Trophoblast cell (in vitro differentiated cells and primary cell): ENCODE results near the gene FBXO9.
"Not testable (repeated sequence)": the region's sequence is repeated elsewhere in the genome, so short reads cannot be mapped to it uniquely, and the experiment has no call there.

Experiments
- DNase-seq, 2 donors: peaks; one replicate each; pipeline ENCODE4 v3.0.0-alpha.2; 2016
- H2AFZ ChIP-seq: 2 replicates; pipeline ENCODE4 v1.6.1; 2013; ENCODE audit warnings: low read length, moderate library complexity, mild to moderate bottlenecking; ENCODE audit not compliant: insufficient read depth, poor library complexity
- H2AK5ac ChIP-seq: 2 replicates; pipeline ENCODE4 v1.6.1; 2013; ENCODE audit warnings: mild to moderate bottlenecking, low read length
- H2BK120ac ChIP-seq: 2 replicates; pipeline ENCODE4 v1.6.1; 2013; ENCODE audit warnings: low read length, mild to moderate bottlenecking, moderate library complexity; ENCODE audit not compliant: insufficient read depth, poor library complexity
- H2BK12ac ChIP-seq: 2 replicates; pipeline ENCODE4 v1.6.1; 2013; ENCODE audit warnings: mild to moderate bottlenecking, low read length, moderate library complexity
- H2BK5ac ChIP-seq: 2 replicates; pipeline ENCODE4 v1.6.1; 2013; ENCODE audit warnings: low read length, low read depth, moderate library complexity, mild to moderate bottlenecking; ENCODE audit not compliant: poor library complexity
- H3K14ac ChIP-seq: 2 replicates; pipeline ENCODE4 v1.6.1; 2013; ENCODE audit warnings: mild to moderate bottlenecking, low read length
- H3K18ac ChIP-seq: 2 replicates; pipeline ENCODE4 v1.6.1; 2013; ENCODE audit warnings: mild to moderate bottlenecking, low read length
- H3K23ac ChIP-seq: 2 replicates; pipeline ENCODE4 v1.6.1; 2013; ENCODE audit warnings: low read length
- H3K27ac ChIP-seq: 2 replicates; pipeline ENCODE4 v1.5.1; 2013; ENCODE audit warnings: low read depth, mild to moderate bottlenecking, inconsistent platforms, low read length, moderate library complexity
- H3K27me3 ChIP-seq: 2 replicates; pipeline ENCODE4 v1.6.1; 2013; ENCODE audit warnings: inconsistent platforms, mild to moderate bottlenecking, low read length, moderate library complexity; ENCODE audit not compliant: insufficient read depth
- H3K36me3 ChIP-seq, 2 experiments: 1 replicate in 1 of 2; 2 replicates in 1 of 2; pipeline ENCODE4 v1.6.1; 2013; ENCODE audit warnings: low read length in 2 of 2, mild to moderate bottlenecking in 2 of 2, moderate library complexity in 1 of 2; ENCODE audit not compliant: insufficient read depth in 2 of 2, control insufficient read depth in 1 of 2
- H3K4ac ChIP-seq: 2 replicates; pipeline ENCODE4 v1.6.1; 2013; ENCODE audit warnings: low read depth, mild to moderate bottlenecking, low read length, moderate library complexity
- H3K4me1 ChIP-seq, 2 experiments: 1 replicate in 1 of 2; 2 replicates in 1 of 2; pipeline ENCODE4 v1.6.1; 2013; ENCODE audit warnings: low read length in 2 of 2, mild to moderate bottlenecking in 2 of 2, moderate library complexity in 1 of 2; ENCODE audit not compliant: insufficient read depth in 2 of 2, control insufficient read depth in 1 of 2
- H3K4me2 ChIP-seq: 2 replicates; pipeline ENCODE4 v1.6.1; 2013; ENCODE audit warnings: inconsistent platforms, mild to moderate bottlenecking, low read length, moderate library complexity
- H3K4me3 ChIP-seq: 2 replicates; pipeline ENCODE4 v1.5.1; 2013; ENCODE audit warnings: mild to moderate bottlenecking, low read depth, low read length, inconsistent platforms
- H3K79me1 ChIP-seq: one replicate; pipeline ENCODE4 v1.6.1; 2013; ENCODE audit warnings: low read length
- H3K79me2 ChIP-seq: 2 replicates; pipeline ENCODE4 v1.6.1; 2013; ENCODE audit warnings: low read length, mild to moderate bottlenecking; ENCODE audit not compliant: control insufficient read depth, insufficient read depth, poor library complexity
- H3K9ac ChIP-seq: 2 replicates; pipeline ENCODE4 v1.6.1; 2013; ENCODE audit warnings: mild to moderate bottlenecking, low read length
- H3K9me3 ChIP-seq: 2 replicates; pipeline ENCODE4 v1.6.1; 2013; ENCODE audit warnings: low read depth, mild to moderate bottlenecking, control low read depth, inconsistent platforms, low read length; ENCODE audit not compliant: insufficient read depth
- H4K12ac ChIP-seq: 2 replicates; pipeline ENCODE4 v1.6.1; 2013; ENCODE audit warnings: low read depth, mild to moderate bottlenecking, low read length, moderate library complexity
- H4K8ac ChIP-seq: 2 replicates; pipeline ENCODE4 v1.6.1; 2013; ENCODE audit warnings: low read depth, mild to moderate bottlenecking, low read length, moderate library complexity
- H4K91ac ChIP-seq: one replicate; pipeline ENCODE4 v1.6.1; 2013; ENCODE audit warnings: low read depth, mild to moderate bottlenecking, low read length, moderate library complexity
- WGBS: extraction: QIAGEN DNeasy Blood & Tissue Kit; methylation state at CpG from one replicate; pipeline ENCODE4 v1.1.7; 2013; ENCODE audit warnings: missing lambda C conversion rate; ENCODE audit not compliant: insufficient read length, insufficient coverage; ENCODE audit errors: extremely low coverage; 5-methylcytosine and 5-hydroxymethylcytosine counted together

The FBXO9 gene

GRCh38 chr6:53052152-53052551, 13.1 kb upstream of the FBXO9 start:
- not testable (repeated sequence) for H4K91ac ChIP-seq, H3K9ac ChIP-seq, H3K23ac ChIP-seq

GRCh38 chr6:53054532-53054931, 10.7 kb upstream of the FBXO9 start:
- H3K4me2 ChIP-seq: no peak overlapping the region

More at GRCh38 chr6:53052152-53052551, 13.1 kb upstream of the FBXO9 start:
- not testable (repeated sequence) for DNase-seq, H3K79me2 ChIP-seq, H3K9me3 ChIP-seq, H3K27ac ChIP-seq, H3K79me1 ChIP-seq, H3K14ac ChIP-seq, H2AK5ac ChIP-seq, H3K4ac ChIP-seq, H4K8ac ChIP-seq, H2BK120ac ChIP-seq, H3K4me1 ChIP-seq, H3K27me3 ChIP-seq, H2BK5ac ChIP-seq, H4K12ac ChIP-seq, H2BK12ac ChIP-seq, H3K4me2 ChIP-seq, H3K36me3 ChIP-seq, H3K4me3 ChIP-seq, H3K18ac ChIP-seq, H2AFZ ChIP-seq
- no CpG with 5 or more reads among the region's 3 CpGs for WGBS

GRCh38 chr6:53055873-53056272, 9.3 kb upstream of the FBXO9 start:
- Histone ChIP-seq H3K36me3 (no peaks in the 10 kb centered on the region), H2AK5ac (no peak overlapping the region), H4K91ac (no peak overlapping the region), H3K4me2 (no peak overlapping the region), H4K8ac (no peak overlapping the region), H2BK12ac (no peak overlapping the region), H3K79me1 (no peaks in the 10 kb centered on the region), H3K4me3 (no peak overlapping the region), H3K79me2 (no peaks in the 10 kb centered on the region), H3K4ac (no peak overlapping the region), H3K27me3 (no peaks in the 10 kb centered on the region), H4K12ac (no peak overlapping the region), H3K4me1 (peaks cover 0 to 6% of the 10 kb centered on the region in 2 experiments), H3K23ac (no peak overlapping the region), H3K9me3 (no peaks in the 10 kb centered on the region), H3K9ac (no peak overlapping the region), H2BK120ac (no peak overlapping the region), H2AFZ (no peak overlapping the region), H3K14ac (no peak overlapping the region), H3K18ac (no peak overlapping the region), H3K27ac (no peak overlapping the region), H2BK5ac (no peak overlapping the region)
- peak in 1 of 2 donors; percentile 34 for DNase-seq
- no CpG with 5 or more reads among the region's 5 CpGs for WGBS

More at GRCh38 chr6:53054532-53054931, 10.7 kb upstream of the FBXO9 start:
- no peak overlapping the region for H3K9ac ChIP-seq
- no peak for DNase-seq
- no peaks in the 10 kb centered on the region for H3K9me3 ChIP-seq
- H3K27me3 ChIP-seq: no peaks in the 10 kb centered on the region
- no peak overlapping the region for H3K27ac ChIP-seq
- H3K79me1 ChIP-seq: no peaks in the 10 kb centered on the region
- H2BK12ac ChIP-seq: no peak overlapping the region
- no peak overlapping the region for H2AFZ ChIP-seq
- no peak overlapping the region for H2BK120ac ChIP-seq
- H2BK5ac ChIP-seq: no peak overlapping the region
- no peak overlapping the region for H3K4ac ChIP-seq
- no peak overlapping the region for H4K91ac ChIP-seq
- no peak overlapping the region for H3K4me3 ChIP-seq
- H3K79me2 ChIP-seq: no peaks in the 10 kb centered on the region
- peaks cover 0 to 3% of the 10 kb centered on the region in 2 experiments for H3K4me1 ChIP-seq
- H4K8ac ChIP-seq: no peak overlapping the region
- H3K36me3 ChIP-seq: no peaks in the 10 kb centered on the region
- no peak overlapping the region for H3K18ac ChIP-seq
- no CpG with 5 or more reads among the region's 4 CpGs for WGBS
- H3K23ac ChIP-seq: no peak overlapping the region
- no peak overlapping the region for H2AK5ac ChIP-seq
- H3K14ac ChIP-seq: no peak overlapping the region
- H4K12ac ChIP-seq: no peak overlapping the region

- Histone ChIP-seq H4K91ac (no peak overlapping the region), H3K27me3 (no peaks in the 10 kb centered on the region), H3K9me3 (no peaks in the 10 kb centered on the region), H3K36me3 (no peaks in the 10 kb centered on the region), H3K14ac (no peak overlapping the region), H3K4me3 (no peak overlapping the region), H2BK5ac (no peak overlapping the region), H3K79me2 (peaks cover 1% of the 10 kb centered on the region), H4K8ac (no peak overlapping the region), H2AFZ (no peak overlapping the region), H2BK120ac (no peak overlapping the region), H2BK12ac (no peak overlapping the region), H3K18ac (no peak overlapping the region), H3K4me2 (no peak overlapping the region), H3K23ac (no peak overlapping the region), H2AK5ac (no peak overlapping the region), H3K4me1 (peaks cover 0 to 6% of the 10 kb centered on the region in 2 experiments), H3K79me1 (peaks cover 1% of the 10 kb centered on the region), H3K4ac (no peak overlapping the region), H4K12ac (no peak overlapping the region), H3K27ac (no peak overlapping the region), H3K9ac (no peak overlapping the region)
- no CpG with 5 or more reads among the region's 3 CpGs for WGBS
- no peak for DNase-seq
These were observed 8.9 kb upstream of the FBXO9 start for GRCh38 chr6:53056273-53056672.
